ENCODE results near the gene ELN.

Gene ELN

DNA sequence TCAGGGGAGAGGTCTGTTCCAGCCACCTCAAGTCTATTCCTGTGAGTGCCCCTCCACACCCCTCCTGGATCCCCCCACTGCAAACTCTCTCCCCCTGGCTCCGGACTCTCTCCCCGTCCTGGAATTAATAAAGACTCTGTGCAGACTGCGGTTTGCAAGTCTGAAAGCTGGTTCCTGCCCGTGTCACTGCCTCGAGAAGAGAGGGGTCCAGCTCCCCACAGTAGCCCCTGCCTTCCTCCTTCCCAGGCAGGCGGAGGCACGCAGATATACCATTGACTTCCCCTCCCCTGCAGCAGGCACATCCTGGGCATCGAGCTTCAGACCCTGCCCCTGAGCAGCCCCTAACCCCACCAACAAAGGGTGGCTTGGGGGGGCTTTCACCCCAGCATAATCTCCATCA is 2.2 kb upstream of the ELN start:
- TF ChIP-seq CREB1 (IDR thresholded peaks at IDR 0.05; ENCODE audit: low read depth): no peak
- TF ChIP-seq, protein P1, sequence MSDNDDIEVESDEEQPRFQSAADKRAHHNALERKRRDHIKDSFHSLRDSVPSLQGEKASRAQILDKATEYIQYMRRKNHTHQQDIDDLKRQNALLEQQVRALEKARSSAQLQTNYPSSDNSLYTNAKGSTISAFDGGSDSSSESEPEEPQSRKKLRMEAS (IDR thresholded peaks at IDR 0.05): no peak
- TF ChIP-seq EGR1 (IDR thresholded peaks at IDR 0.05): no peak
- no peak for TF ChIP-seq NFIC (IDR thresholded peaks at IDR 0.05)
- TF ChIP-seq CEBPB (IDR thresholded peaks at IDR 0.05): no peak
- TF ChIP-seq FOXM1 (IDR thresholded peaks at IDR 0.05; ENCODE audit: borderline replicate concordance, low read depth): no peak

DNA sequence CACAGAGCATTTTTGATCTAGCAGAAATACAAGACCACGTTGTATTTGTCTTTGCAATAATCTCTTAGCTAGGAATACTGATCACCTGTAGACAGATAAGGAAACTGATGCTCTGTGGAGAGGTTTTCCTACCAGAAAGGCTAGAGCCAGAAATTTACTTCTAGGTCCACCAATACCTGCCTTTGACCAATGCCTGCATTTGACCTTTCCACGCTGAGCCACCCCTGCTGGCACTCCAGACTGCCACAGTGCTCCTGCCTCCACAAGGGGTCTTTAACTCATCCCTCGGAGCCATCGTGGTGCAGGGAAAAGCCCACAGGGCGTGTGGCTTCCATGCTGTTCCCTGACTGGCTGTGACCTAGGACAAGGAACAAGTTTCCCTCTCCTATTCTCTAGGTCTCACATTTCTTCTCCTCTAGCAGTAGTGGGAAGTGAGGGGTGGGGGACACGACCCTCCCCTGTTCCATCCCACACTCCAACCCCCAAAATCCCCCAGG is 1.5 kb upstream of the ELN start:
- no peak for TF ChIP-seq TCF12 (IDR thresholded peaks at IDR 0.05; ENCODE audit: low read depth)
- TF ChIP-seq TAF1 (IDR thresholded peaks at IDR 0.05; ENCODE audit: low read depth): no peak
- TF ChIP-seq REST (IDR thresholded peaks at IDR 0.05; ENCODE audit: low read depth): no peak
- TF ChIP-seq RAD21 (IDR thresholded peaks at IDR 0.05; ENCODE audit: low read depth): no peak
- no peak for TF ChIP-seq YY1 (IDR thresholded peaks at IDR 0.05; ENCODE audit: low read depth)
- TF ChIP-seq EGR1 (IDR thresholded peaks at IDR 0.05): no peak
- no peak for TF ChIP-seq CREB1 (IDR thresholded peaks at IDR 0.05; ENCODE audit: low read depth)
- TF ChIP-seq TEAD4 (IDR thresholded peaks at IDR 0.05): no peak
- no peak for TF ChIP-seq NFIC (IDR thresholded peaks at IDR 0.05)
- TF ChIP-seq, protein P1 (IDR thresholded peaks at IDR 0.05): no peak
- no peak for TF ChIP-seq CEBPB (IDR thresholded peaks at IDR 0.05)
- no peak for TF ChIP-seq EP300 (IDR thresholded peaks at IDR 0.05; ENCODE audit: borderline replicate concordance)
- TF ChIP-seq ZBTB7A (IDR thresholded peaks at IDR 0.05; ENCODE audit: low read depth): no peak
- no peak for TF ChIP-seq FOXM1 (IDR thresholded peaks at IDR 0.05; ENCODE audit: borderline replicate concordance, low read depth)
- TF ChIP-seq, protein P2, sequence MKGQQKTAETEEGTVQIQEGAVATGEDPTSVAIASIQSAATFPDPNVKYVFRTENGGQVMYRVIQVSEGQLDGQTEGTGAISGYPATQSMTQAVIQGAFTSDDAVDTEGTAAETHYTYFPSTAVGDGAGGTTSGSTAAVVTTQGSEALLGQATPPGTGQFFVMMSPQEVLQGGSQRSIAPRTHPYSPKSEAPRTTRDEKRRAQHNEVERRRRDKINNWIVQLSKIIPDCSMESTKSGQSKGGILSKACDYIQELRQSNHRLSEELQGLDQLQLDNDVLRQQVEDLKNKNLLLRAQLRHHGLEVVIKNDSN (IDR thresholded peaks at IDR 0.05): no peak

DNA sequence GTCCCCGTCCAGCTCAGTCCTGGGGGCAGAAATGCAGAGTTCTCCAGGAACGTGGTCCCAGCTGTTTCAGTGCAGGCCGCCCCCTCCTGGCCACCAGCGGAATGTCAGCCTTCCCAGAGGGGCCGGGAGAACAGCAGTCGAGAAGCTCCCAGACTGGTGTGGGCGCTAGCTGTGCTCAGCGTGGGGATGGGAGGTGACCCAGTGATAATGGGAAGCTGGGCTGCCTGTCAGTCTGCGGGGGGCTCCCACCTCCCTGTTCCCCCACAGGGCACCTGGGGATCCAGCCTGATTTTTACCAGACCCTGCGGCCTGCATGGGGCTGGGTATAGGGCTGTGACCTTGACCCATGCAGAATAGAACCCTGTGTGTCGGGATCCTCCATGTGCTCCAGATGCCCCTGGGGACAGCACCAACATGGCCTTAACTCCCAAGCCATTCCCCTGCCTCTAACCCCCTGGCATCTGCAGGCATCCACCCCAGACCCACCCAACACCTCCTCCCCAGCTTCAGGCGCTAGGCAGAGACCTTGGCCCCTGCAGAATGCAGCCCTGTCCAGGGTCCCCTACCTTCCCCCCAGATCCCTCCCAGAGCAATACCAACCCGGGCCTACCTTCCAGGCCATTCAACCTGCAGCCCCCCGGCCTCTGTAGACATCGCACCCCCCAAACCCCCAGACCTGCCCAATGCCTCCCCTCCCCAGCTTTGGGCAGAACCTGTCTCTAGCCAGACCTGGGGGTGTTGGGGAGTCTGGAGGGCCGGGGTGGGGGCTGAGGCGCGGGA is 880 bp upstream of the ELN start:
- no peak for TF ChIP-seq REST (IDR thresholded peaks at IDR 0.05; ENCODE audit: low read depth)
- TF ChIP-seq TEAD4 (IDR thresholded peaks at IDR 0.05): peak; percentile 54
- TF ChIP-seq RAD21 (IDR thresholded peaks at IDR 0.05; ENCODE audit: low read depth): peak; percentile 84
- no peak for TF ChIP-seq NFIC (IDR thresholded peaks at IDR 0.05)

DNA sequence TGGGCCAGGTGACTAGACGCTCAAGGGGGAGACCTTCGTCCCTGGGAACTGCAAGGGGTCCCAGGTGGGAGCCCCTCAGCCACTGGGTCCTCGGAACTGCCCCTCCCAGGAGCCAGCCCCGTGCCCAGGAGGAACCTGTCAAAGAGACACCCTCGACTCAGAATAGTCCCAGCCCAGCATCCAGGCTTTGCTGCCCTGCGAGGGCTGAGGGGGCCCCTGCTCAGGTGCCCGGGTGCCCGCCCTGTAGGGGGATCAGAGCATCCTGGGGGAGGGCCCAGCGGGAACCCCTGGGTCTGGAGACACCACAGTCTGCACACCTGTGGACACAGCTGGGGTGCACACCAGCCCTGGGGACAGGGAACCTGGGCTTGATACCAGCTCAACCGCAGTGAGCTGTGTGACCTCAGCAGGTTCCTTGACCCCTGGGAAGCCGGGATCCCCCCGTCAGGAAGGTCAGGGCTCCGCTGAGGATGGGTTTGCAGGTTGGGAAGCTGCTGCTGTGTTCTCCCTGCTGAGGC is 407 bp downstream of the ELN start:
- TF ChIP-seq REST (IDR thresholded peaks at IDR 0.05; ENCODE audit: low read depth): no peak
- TF ChIP-seq YY1 (IDR thresholded peaks at IDR 0.05; ENCODE audit: low read depth): no peak
- no peak for TF ChIP-seq TAF1 (IDR thresholded peaks at IDR 0.05; ENCODE audit: low read depth)
- no peak for TF ChIP-seq FOXM1 (IDR thresholded peaks at IDR 0.05; ENCODE audit: borderline replicate concordance, low read depth)
- no peak for TF ChIP-seq CEBPB (IDR thresholded peaks at IDR 0.05)
- TF ChIP-seq NFIC (IDR thresholded peaks at IDR 0.05): no peak

DNA sequence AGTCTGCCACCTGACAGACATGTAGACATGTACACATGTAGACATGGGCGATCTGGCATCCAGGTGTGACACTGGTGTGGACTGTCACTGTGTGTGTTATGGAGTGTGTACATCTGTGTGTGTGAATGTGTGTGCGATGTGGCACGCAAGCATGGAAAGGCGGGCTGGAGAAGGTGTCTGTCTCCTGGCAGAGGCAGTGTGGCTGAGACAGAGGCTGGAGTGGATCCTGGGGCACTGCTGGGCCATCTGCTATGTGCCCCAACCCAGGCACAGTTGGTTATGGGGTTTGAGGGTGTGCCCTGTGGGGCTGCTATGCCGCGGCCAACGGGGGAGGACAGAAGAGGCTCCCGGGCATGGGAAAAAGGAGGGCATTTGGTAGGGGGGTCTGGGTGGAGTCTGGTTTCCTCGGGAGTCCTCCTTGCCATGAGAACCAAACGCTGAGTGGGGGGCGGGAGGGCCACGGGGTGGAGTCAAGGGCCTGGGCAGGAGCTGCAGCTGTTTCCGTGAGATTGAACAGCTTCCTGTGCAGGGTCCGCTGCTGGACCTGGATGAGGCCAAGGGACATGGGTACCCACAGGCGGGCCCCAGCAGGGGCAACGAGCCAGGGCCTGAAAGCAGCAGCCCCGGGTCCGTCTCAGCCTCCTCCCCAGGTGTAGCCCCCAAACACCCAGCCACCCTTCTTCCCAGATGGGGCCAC is 1.3 kb downstream of the ELN start:
- no peak for TF ChIP-seq CEBPB (IDR thresholded peaks at IDR 0.05)
- TF ChIP-seq REST (IDR thresholded peaks at IDR 0.05; ENCODE audit: low read depth): no peak
- TF ChIP-seq, protein P1 (IDR thresholded peaks at IDR 0.05): no peak
- no peak for TF ChIP-seq TCF12 (IDR thresholded peaks at IDR 0.05; ENCODE audit: low read depth)
- TF ChIP-seq TAF1 (IDR thresholded peaks at IDR 0.05; ENCODE audit: low read depth): no peak
- TF ChIP-seq ZBTB7A (IDR thresholded peaks at IDR 0.05; ENCODE audit: low read depth): no peak
